NB4 (cell line): ENCODE results near the gene ETV6.

Experiments used
- CTCF ChIP-seq: IDR thresholded peaks from one replicate; pipeline ENCODE4 v1.5.1; 2012; ENCODE audit warnings: low read depth, low read length
- MAX ChIP-seq: IDR thresholded peaks from 2 replicates; pipeline ENCODE4 v1.6.1; 2011; ENCODE audit warnings: low read depth, low read length
- MYC ChIP-seq: IDR thresholded peaks from 2 replicates; pipeline ENCODE4 v1.6.1; 2011; ENCODE audit warnings: low read depth, low read length
- POLR2A ChIP-seq: IDR thresholded peaks from 2 replicates; pipeline ENCODE4 v1.6.1; 2011; ENCODE audit warnings: mild to moderate bottlenecking; ENCODE audit not compliant: insufficient read length; ENCODE audit errors: extremely low read depth

GRCh38 chr12:11825278-11825677 is 175.8 kb downstream of the ETV6 start:
- TF ChIP-seq POLR2A: no peak
- TF ChIP-seq CTCF: no peak
- TF ChIP-seq MYC: no peak
- no peak for TF ChIP-seq MAX
